ENCODE data around the gene DIP2C.

Gene DIP2C

DNA sequence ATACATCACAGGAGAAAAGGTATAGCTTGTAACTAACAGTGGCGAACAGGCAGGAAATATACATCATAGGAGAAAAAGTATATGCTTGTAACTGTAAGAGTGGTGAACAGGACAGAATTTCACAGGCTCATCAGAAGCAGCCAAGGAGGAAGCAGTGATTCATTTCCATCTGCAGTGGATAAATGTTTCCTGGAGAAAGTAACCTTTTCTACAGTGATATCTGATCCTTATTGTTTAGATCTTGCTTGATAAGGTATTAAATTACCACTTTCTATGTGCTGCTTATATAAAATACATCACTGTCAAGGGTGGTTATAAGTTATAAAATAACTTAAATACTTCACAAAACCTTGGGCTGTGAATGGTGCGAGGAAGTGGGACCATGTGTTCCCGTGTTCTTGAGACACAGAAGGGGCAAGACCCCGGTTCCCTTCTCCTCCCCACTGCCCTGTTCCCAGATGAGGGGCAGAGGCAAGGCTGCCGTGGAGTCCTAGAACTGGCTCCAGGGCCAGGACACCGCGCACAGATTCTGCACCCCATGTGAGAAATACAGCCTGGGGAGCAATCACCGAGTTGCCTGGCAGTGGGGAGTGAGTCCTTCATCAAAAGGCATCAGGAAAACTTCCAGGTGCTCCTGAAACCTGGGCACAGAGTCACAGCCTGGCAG is 135.2 kb downstream of the DIP2C start:
- no peak for DNase-seq (ENCODE audit: low spot score)

GRCh38 chr10:553233-553632 is 136.2 kb downstream of the DIP2C start:
- no peak for DNase-seq (ENCODE audit: low spot score)

DNA sequence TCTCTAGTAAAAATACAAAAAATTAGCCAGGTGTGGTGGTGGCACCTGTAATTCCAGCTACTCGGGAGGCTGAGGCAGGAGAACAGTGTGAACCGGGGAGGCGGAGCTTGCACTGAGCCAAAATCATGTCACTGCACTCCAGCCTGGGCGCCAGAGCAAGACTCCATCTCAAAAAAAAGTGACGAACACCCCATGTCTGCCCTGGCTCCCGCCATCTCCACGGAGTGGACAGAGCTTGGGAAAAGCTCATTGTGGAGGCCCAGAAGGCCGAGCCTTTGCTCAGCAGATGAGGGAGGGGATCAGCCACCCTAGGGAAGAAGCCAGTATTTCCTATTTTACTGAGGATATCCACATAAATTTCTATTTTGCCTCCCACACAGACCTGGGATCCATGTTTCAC is 136.8 kb downstream of the DIP2C start:
- DNase-seq (ENCODE audit: low spot score) = no peak

DNA sequence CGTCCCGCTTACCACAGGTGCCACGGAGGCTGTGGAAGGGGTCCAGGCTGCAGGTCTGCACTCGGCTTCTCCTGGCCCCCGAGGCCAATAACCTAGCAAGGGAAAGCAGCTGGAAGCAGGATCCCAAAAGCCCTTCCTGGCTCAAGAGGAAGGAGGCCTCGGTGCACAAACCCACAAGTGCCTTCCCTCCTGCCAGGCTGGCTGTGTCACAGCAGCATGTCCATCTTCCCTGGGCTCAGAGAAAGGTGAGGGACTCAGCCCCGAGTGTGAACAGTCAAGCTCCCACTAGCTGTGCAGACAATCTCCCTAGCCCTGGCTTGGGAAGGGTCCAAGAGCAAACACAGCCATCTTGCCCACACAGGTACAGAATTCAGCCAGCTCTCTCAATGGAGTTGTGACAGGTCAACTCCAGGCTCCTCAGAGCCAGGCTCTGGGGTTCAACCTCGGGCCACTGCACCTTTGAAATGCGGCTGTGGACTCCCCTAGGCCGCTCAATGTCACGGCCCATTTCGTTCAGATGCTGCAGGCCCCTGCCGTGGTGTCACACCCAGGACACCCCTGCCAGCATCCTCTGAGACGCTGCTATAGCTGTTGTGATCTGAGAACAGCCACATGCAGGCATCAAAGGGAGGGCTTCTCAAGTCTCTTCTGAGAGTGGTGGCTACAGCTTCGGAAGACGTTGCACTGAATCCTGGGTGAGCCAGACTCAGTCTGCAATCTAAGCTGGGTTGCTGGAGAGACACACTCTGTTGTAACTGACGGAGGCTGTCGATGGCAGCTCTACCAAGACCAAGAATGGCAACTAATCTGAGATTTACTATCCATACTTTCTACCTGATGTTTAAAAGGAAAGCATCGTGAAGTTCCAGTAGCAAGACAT is 137.9 kb downstream of the DIP2C start:
- no peak for DNase-seq (ENCODE audit: low spot score)

- DNase-seq (ENCODE audit: low spot score) = no peak
Observed at GRCh38 chr10:550665-551372, 138.6 kb downstream of the DIP2C start.

GRCh38 chr10:549391-549790 is 140.1 kb downstream of the DIP2C start:
- no peak for DNase-seq (ENCODE audit: low spot score)

DNA sequence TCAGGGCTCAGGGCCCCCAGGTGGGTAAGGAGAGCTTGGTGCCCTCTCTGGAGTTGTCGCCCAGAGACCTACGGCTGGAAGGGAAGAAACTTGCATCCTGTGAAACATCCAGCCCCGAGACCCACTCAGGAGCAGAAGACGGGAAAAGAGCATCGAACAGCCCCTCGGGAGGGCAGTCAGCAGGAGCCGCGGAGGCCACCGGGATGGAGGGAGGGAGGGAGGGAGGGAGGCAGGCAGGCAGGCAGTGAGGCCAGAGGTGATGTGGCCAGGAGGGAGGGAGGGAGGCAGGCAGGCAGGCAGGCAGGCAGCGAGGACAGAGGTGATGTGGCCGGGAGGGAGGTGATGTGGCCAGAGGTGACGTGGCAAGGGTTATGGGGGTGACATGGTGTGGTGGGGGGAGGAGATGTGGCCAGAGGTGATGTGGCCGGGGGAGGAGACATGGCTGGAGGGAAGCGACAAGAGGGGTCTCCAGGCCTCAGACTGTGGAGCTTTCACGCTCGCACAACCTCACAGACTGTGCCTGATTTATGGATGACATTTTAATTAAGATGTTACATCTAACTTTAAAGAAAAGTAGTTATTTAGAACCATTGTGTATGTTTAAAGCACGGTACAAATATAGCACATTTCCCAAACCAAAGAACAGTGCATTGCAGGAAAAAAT is 141.1 kb downstream of the DIP2C start:
- peak; percentile 66 for DNase-seq (ENCODE audit: low spot score)

DNA sequence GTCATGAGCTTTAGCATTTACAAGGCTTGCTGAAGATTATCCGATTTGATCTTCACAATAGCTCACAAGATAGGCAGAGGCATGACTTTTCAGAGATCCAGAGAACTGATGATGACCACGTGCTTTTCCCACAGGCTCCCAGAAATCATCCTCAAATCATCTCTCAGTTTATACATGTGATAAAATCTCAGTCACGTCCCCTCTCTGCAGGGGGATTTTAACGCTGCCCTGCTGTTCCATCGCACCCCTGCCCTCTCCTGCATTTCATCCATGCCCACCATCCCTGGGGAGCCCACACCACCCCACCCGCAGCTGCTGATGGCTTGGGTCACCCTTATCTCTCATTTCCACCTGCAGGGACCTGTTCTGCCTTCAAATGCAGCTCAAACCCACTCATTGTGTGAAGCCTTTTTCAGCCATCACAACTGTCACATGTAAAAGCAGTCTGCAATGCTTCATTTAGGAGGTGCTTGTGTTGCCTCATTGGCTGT is 141.8 kb downstream of the DIP2C start:
- DNase-seq (ENCODE audit: low spot score) = no peak

DNA sequence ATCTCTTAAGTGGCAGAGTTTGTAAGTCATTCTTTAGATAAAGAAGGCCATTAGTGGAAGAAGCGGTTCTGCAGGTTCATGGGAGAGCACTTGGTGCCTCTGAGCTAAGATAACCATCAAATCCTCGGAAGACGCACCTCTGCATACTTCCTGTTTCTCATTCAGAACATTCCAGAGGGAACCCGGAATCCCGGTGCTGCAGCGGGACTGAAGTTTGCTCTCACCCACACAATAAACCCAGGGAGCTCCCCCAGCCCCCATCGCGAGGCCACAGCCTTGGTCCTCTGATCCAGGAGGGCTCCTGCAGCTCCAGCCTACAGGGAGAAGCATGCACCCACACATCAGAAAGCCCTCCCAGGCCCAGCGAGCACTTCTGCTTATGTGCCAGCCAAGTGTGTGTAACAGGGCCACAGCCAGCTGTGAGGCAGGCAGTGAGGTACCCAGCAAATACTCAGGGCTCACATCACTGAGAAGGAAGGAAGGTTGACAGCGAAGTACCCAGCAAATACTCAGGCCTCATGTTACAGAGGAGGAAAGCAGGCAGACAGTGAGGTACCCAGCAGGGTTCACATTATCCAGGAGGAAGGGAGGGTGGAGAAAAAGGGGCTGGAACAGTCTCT is 142.4 kb downstream of the DIP2C start:
- DNase-seq (ENCODE audit: low spot score) = no peak

GRCh38 chr10:546451-546850 is 143.0 kb downstream of the DIP2C start:
- no peak for DNase-seq (ENCODE audit: low spot score)

DNA sequence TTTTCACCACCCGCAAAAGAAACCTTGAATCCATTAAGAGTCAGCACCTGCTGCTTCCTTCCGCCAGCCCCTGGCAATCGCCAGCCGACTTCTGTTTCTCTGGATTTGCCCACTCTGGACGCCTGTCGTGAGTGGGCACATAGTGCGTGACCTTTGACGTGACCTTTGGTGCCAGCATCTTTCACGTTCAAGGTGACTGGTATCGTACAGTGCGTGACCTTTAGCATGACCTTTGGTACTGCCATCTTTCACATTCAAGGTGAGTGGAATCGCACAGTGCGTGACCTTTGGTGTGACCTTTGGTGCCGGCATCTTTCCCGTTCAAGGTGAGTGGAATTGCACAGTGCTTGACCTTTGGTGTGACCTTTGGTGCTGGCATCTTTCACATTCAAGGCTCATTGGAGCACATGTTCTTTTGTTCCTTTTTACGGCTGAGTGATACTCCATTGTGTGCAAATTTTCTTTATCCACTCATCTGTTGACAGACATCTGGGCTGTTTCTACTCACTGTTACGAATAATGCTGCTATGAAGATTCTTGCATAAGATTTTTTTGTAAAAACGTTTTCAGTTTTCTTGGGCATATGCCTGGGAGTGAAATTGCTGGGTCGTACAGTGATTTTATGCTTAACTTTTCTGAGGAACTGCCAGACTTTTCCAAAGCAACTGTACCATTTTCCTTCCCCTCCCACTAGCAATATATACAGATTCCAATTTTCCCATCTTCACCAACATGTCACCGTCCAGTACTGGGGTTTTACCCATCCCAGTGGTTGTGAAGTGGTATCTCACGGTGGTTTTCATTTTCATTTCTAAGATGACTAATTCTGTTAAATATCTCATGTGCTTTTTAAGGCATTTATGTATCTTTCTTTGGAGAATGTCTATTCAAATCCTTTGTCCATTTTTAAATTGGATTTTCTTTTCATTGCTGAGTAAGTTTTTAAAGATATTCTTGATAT is 145.3 kb downstream of the DIP2C start:
- no peak for DNase-seq (ENCODE audit: low spot score)

- DNase-seq (ENCODE audit: low spot score) = no peak
Observed at GRCh38 chr10:543131-543530, 146.3 kb downstream of the DIP2C start.

- no peak for DNase-seq (ENCODE audit: low spot score)
Observed at GRCh38 chr10:541750-542371, 147.6 kb downstream of the DIP2C start.

- no peak for DNase-seq (ENCODE audit: low spot score)
Observed at GRCh38 chr10:541041-541440, 148.4 kb downstream of the DIP2C start.

GRCh38 chr10:538895-539294 is 150.6 kb downstream of the DIP2C start:
- DNase-seq (ENCODE audit: low spot score) = no peak

DNA sequence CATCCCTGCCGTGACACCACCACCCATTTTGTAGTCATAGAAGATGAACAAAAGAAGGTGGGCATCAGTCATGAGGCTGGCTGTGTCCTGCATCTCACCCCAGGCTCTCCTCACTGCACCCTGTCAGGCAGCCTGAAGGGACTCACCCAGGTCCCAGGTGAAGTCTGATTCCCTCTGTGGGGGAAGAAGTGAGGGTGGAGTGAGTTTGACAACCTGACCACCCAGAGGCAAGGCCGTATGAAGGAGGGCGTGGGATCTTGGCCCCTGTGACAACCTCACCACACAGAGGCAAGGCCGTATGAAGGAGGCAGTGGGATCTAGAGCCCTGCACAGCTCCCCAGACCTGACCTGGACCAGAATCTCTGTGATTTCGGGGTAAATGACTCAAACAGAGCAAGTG is 152.5 kb downstream of the DIP2C start:
- DNase-seq (ENCODE audit: low spot score) = no peak

DNA sequence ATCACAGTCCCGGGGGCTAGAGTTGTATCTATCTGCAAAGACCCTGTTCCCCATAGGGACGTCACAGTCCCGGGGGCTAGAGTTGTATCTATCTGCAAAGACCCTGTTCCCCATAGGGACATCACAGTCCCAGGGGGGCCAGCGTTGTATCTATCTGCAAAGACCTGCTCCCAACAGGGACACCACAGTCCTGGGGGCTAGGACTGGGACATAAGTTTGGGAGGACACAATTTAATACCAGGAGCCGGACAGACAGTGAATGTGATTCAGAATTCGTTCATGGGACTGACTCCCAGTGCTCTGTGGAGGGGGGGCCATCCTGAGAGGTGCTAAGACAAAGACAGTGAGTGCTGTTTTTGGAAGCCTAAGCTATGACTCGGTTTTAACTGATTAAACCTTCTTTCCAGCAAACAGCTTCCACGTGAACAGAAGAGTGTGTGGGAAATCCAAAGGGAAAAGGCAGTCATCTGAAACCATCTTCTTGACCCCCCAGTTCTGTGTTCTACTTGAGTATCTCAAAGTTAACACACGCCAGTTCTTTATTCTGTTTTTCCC is 153.0 kb downstream of the DIP2C start:
- DNase-seq (ENCODE audit: low spot score) = no peak

- no peak for DNase-seq (ENCODE audit: low spot score)
Observed at GRCh38 chr10:535952-536351, 153.5 kb downstream of the DIP2C start.

GRCh38 chr10:535051-535450 is 154.4 kb downstream of the DIP2C start:
- no peak for DNase-seq (ENCODE audit: low spot score)

GRCh38 chr10:534047-534566 is 155.4 kb downstream of the DIP2C start:
- no peak for DNase-seq (ENCODE audit: low spot score)

All from ecto neural progenitor cell (in vitro differentiated cells).